ENCODE data around the gene UBQLN3. TPM values are rescaled to one million over a fixed set of nuclear protein-coding genes. Genes with fewer than 3 reads are reported as not detected.

UBQLN3 gene
- total RNA-seq, 4 donors from 2014 or later, result 0.84 to 4.9 (median 2.1) TPM

DNA sequence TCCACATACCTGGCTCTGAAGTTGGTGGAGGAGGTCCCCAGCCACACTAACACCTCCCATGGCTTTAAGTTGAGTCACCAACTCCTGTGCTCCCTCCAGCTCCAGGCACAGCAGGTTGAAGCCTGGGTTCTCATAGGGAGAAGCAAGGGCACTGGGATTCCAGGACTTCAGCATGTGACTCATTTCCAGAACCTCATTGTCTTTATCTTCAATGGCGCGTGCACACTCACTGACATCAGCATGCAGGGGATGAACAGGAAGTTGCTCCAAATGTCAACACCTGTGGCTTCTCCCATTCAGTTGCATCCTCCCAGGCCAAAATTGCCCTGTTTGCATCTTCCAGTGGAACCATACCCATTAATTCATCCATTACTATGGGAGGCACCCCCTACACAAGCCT is 12.6 kb upstream of the UBQLN3 start:
- Histone ChIP-seq H3K9me3 (no peaks in the 10 kb centered on the region), H3K36me3 (peaks cover 0 to 5% (median 0%) of the 10 kb centered on the region in 3 donors), H3K27ac (no peak overlapping the region), H3K4me1 (no peaks in the 10 kb centered on the region), H3K4me3 (no peak overlapping the region), H3K27me3 (no peaks in the 10 kb centered on the region)
- TF ChIP-seq EP300 (IDR thresholded peaks at IDR 0.05), result no peak
- TF ChIP-seq, protein P1, sequence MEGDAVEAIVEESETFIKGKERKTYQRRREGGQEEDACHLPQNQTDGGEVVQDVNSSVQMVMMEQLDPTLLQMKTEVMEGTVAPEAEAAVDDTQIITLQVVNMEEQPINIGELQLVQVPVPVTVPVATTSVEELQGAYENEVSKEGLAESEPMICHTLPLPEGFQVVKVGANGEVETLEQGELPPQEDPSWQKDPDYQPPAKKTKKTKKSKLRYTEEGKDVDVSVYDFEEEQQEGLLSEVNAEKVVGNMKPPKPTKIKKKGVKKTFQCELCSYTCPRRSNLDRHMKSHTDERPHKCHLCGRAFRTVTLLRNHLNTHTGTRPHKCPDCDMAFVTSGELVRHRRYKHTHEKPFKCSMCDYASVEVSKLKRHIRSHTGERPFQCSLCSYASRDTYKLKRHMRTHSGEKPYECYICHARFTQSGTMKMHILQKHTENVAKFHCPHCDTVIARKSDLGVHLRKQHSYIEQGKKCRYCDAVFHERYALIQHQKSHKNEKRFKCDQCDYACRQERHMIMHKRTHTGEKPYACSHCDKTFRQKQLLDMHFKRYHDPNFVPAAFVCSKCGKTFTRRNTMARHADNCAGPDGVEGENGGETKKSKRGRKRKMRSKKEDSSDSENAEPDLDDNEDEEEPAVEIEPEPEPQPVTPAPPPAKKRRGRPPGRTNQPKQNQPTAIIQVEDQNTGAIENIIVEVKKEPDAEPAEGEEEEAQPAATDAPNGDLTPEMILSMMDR (IDR thresholded peaks at IDR 0.05), result no peak
- TF ChIP-seq POLR2A (IDR thresholded peaks at IDR 0.05), result no peak
- no peak for DNase-seq (ENCODE audit: low spot score in 2 of 2)
- 95 to 100% methylated on average over 2 of the region's 2 CpGs for WGBS, 2 donors

DNA sequence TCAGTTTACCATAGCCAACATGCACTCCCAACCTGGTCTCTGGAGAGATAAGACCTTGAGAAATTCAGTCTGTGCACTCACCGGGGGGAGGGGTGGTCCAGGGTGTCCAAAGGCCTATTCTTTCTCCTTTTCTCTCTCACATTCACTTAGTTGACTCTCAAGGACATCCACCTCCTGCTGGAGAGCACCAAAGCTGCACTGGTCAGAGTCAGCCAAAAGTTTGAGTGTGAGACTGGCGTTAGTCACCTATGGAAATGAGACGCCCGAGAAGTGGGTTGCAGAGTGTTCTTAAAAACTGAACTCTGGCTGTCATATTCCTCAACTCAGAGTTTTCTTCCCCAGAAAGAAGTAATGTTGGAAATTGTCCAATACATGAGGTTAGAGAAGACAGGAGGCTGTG is 11.8 kb upstream of the UBQLN3 start:
- no peak for TF ChIP-seq EP300 (IDR thresholded peaks at IDR 0.05)
- TF ChIP-seq, protein P1 (IDR thresholded peaks at IDR 0.05), result no peak
- no peak for TF ChIP-seq POLR2A (IDR thresholded peaks at IDR 0.05)
- WGBS, 2 donors, result 93 to 94% methylated on average over 4 of the region's 4 CpGs
- Histone ChIP-seq H3K27ac (no peak overlapping the region), H3K4me3 (no peak overlapping the region), H3K27me3 (no peaks in the 10 kb centered on the region), H3K4me1 (no peaks in the 10 kb centered on the region), H3K36me3 (peaks cover 0 to 5% (median 0%) of the 10 kb centered on the region in 3 donors), H3K9me3 (no peaks in the 10 kb centered on the region)
- DNase-seq (ENCODE audit: low spot score in 2 of 2), result no peak

DNA sequence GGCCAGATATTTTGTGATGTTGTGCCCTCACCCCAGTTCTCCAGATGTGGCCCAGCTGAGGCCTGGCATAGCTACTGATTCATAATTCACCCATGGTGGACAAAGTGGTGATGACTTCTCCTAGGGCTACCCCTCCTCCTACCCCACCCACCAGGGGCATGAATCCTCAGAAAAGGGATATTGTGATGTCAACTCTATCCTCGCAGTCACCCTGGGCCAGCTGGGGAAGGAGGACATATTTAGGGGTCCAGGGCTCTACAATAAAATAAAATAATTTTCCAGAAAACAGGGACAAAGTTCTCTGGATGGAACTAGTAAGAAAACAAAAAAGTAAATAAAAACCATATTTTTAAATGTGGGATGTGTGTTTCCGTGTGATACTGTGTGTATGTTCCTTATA is 6.8 kb upstream of the UBQLN3 start, which contains the start of gene UBQLNL:
Gene UBQLNL, minus strand, starts transcription at position 101 of the 400 bp plus-strand sequence. CDS start 258 bp downstream, outside the sequence.
- Histone ChIP-seq H3K9me3 (no peaks in the 10 kb centered on the region), H3K27me3 (no peaks in the 10 kb centered on the region), H3K4me3 (no peak within 1 kb of the TSS), H3K27ac (no peak within 1 kb of the TSS), H3K4me1 (no peaks in the 10 kb centered on the region), H3K36me3 (no peaks in the 10 kb centered on the region)
- TF ChIP-seq EP300 (IDR thresholded peaks at IDR 0.05) (no peak), POLR2A (IDR thresholded peaks at IDR 0.05) (no peak)
- TF ChIP-seq, protein P1 (IDR thresholded peaks at IDR 0.05), result no peak
- DNase-seq (ENCODE audit: low spot score in 2 of 2), result no peak
- WGBS, 2 donors, result 92 to 94% methylated on average over 2 of the region's 2 CpGs

DNA sequence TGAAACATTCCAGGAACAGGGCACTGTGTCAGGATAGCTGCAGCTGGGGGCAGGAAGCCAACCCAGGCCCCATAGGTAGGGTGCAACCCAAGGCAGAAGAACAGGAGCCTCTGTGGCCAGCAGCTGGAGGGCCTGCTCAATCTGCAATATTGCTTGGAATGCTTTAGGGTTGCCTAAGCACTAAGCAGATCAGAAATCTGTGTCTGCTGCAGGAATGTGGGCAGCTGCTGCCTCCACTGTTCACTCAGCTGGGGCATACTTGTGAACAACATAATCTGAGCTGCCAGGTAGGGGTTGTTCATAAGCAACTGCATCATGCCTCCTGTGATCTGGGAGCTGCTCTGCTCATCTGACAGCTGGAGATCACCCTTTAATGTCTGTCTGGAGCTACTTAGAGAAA is 5.1 kb upstream of the UBQLN3 start:
- no peak overlapping the region for H3K4me3 ChIP-seq
- H3K36me3 ChIP-seq, result no peaks in the 10 kb centered on the region
- H3K27ac ChIP-seq, result no peak overlapping the region
- DNase-seq (ENCODE audit: low spot score in 2 of 2), result no peak
- no peak for TF ChIP-seq EP300 (IDR thresholded peaks at IDR 0.05)
- TF ChIP-seq POLR2A (IDR thresholded peaks at IDR 0.05), result no peak
- TF ChIP-seq, protein P1 (IDR thresholded peaks at IDR 0.05), result no peak
- no peaks in the 10 kb centered on the region for H3K4me1 ChIP-seq
- H3K27me3 ChIP-seq, result no peaks in the 10 kb centered on the region
- H3K9me3 ChIP-seq, result no peaks in the 10 kb centered on the region

DNA sequence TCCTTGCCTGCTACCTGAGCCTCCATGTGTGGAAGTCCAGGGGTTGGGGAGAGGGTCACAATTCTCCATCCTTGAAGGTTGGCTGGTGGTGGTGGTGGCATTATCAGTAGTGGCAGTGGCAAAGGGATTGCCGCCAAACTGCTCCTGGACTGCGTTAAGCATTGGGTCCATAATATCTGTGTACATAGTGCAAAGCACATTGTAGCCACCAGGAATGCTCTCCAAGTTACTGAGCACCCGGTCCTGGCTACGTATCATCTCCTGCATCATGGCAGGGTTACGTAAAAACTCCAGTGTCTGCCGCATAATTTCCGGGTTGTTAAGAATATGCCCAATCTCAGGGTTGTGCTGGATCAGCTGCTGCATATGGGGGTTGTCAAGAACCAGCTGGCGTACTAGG is 1.2 kb downstream of the UBQLN3 start:
- no peak for DNase-seq (ENCODE audit: low spot score in 2 of 2)
- H3K4me1 ChIP-seq, result no peaks in the 10 kb centered on the region
- TF ChIP-seq EP300 (IDR thresholded peaks at IDR 0.05) (no peak), POLR2A (IDR thresholded peaks at IDR 0.05) (no peak)
- TF ChIP-seq, protein P1 (IDR thresholded peaks at IDR 0.05), result no peak
- no peaks in the 10 kb centered on the region for H3K9me3 ChIP-seq
- H3K27ac ChIP-seq, result no peak overlapping the region
- H3K4me3 ChIP-seq, result no peak overlapping the region
- WGBS, 2 donors, result 93 to 97% methylated on average over 8 of the region's 8 CpGs
- no peaks in the 10 kb centered on the region for H3K27me3 ChIP-seq
- no peaks in the 10 kb centered on the region for H3K36me3 ChIP-seq
